ENCODE measurements around the gene SMPD3. TPM values are rescaled to one million over a fixed set of nuclear protein-coding genes. Genes with fewer than 3 reads are reported as not detected.

The SMPD3 gene
- total and polyA plus RNA-seq, 9 of the 15 experiments (the other 6 are each of a cell fraction or from before 2014, with no cell fraction given) = 0.03 to 1.2 (median 0.18) TPM

GRCh38 chr16:68490829-68491575, 42.7 kb upstream of the SMPD3 start:
- Histone ChIP-seq H3K4me3 (no peak overlapping the region), H3K9me3 (replicated peaks; ENCODE audit: control insufficient read depth, insufficient read depth, low read depth, low read length) (no peaks in the 10 kb centered on the region), H3K4me2 (ENCODE audit: insufficient read depth, low read length) (no peak overlapping the region), H3K9me1 (ENCODE audit: control insufficient read depth, insufficient read depth, low read length) (no peaks in the 10 kb centered on the region), H3K36me3 (ENCODE audit: control insufficient read depth, insufficient read depth, low read length) (no peaks in the 10 kb centered on the region), H3K4me1 (replicated peaks in 1 of 2; ENCODE audit: control insufficient read depth in 2 of 2, insufficient read depth in 2 of 2, low read length in 2 of 2) (no peaks in the 10 kb centered on the region), H4K20me1 (replicated peaks; ENCODE audit: control insufficient read depth, insufficient read depth, low read length) (no peaks in the 10 kb centered on the region; the same call in 1 of the 2 replicates), H3K9ac (ENCODE audit: insufficient read depth in 1 of 2, low read depth in 2 of 2, low read length in 2 of 2) (no peak overlapping the region), H3K27me3 (ENCODE audit: control insufficient read depth in 2 of 2, insufficient read depth in 2 of 2, low read length in 2 of 2) (peaks cover 0 to 18% of the 10 kb centered on the region in 2 experiments; a peak in 3 of 5 replicates), H2AFZ (ENCODE audit: low read depth, low read length) (no peak overlapping the region), H3K27ac (ENCODE audit: extremely low read depth, low read depth, low read length) (no peak overlapping the region), H3K79me2 (ENCODE audit: control insufficient read depth, insufficient read depth, low read length) (no peaks in the 10 kb centered on the region)
- no peak for FAIRE-seq
- ChIA-PET POLR2A (interaction anchor here (0.6 kb wide), 1 partner anchor 84 kb away, joined by 3 read pairs; no protein-coding TSS in a partner anchor), CTCF (ENCODE audit: low intra/inter-chr PET ratio) (no interaction called here)
- WGBS (ENCODE audit: insufficient coverage, low coverage, missing lambda C conversion rate) = 2% methylated on average over 13 of the region's 13 CpGs
- TF ChIP-seq RERE (CRISPR knock-in tag; IDR thresholded peaks at IDR 0.05; ENCODE audit: borderline replicate concordance) (no peak), BDP1 (IDR thresholded peaks at IDR 0.05; ENCODE audit: insufficient read depth, insufficient read length) (no peak), HIVEP1 (CRISPR knock-in tag; IDR thresholded peaks at IDR 0.05) (no peak), ZNF644 (tag; IDR thresholded peaks at IDR 0.05; ENCODE audit: low read depth) (no peak), MECOM (CRISPR knock-in tag; IDR thresholded peaks at IDR 0.05) (no peak), NCOA6 (IDR thresholded peaks at IDR 0.05) (no peak), TCF7L2 (IDR thresholded peaks at IDR 0.05; ENCODE audit: low read depth, low read length) (no peak), ZNF280B (CRISPR knock-in tag; IDR thresholded peaks at IDR 0.05) (no peak), RB1 (IDR thresholded peaks at IDR 0.05; ENCODE audit: low read depth) (no peak), MIER1 (IDR thresholded peaks at IDR 0.05; ENCODE audit: low read depth) (no peak), ETV1 (tag; conservative IDR thresholded peaks at IDR 0.05; ENCODE audit: low read depth) (no peak), ZNF175 (CRISPR knock-in tag; IDR thresholded peaks at IDR 0.05; ENCODE audit: low read depth) (no peak), MEF2D (tag; conservative IDR thresholded peaks at IDR 0.05; ENCODE audit: low read depth) (no peak), NFATC3 (IDR thresholded peaks at IDR 0.05) (no peak), ATF1 (CRISPR knock-in tag; IDR thresholded peaks at IDR 0.05) (no peak), ATF1 (tag; IDR thresholded peaks at IDR 0.05) (no peak), GTF2B (IDR thresholded peaks at IDR 0.05; ENCODE audit: extremely low read depth, insufficient read length) (no peak)
- no peak for ATAC-seq
- BruUV-seq (replicated peaks) = no TSS peak
- no peak for DNase-seq (ENCODE audit: extremely low read depth in 1 of 4, low spot score in 3 of 4)
- in situ Hi-C loops (cut with MboI) (no loop called here), intact Hi-C loops (cut with micrococcal nuclease) (no loop called here)
